ENCODE measurements around the gene PDE2A. TPM values are rescaled to one million over a fixed set of nuclear protein-coding genes. Genes with fewer than 3 reads are reported as not detected.

The PDE2A gene
- total and polyA plus RNA-seq, 8 donors, result 8.4 to 13.8 (median 11.2) TPM

GRCh38 chr11:72718101-72718501, 43.9 kb upstream of the PDE2A start:
- peaks cover 0 to 49% of the 10 kb centered on the region in 2 donors for H3K36me3 ChIP-seq
- ATAC-seq, result no peak
- TF ChIP-seq CTCF (IDR thresholded peaks at IDR 0.05), result no peak

GRCh38 chr11:72716788-72717435, 42.7 kb upstream of the PDE2A start:
- Histone ChIP-seq H3K4me1 (peaks cover 32 to 99% of the 10 kb centered on the region in 2 donors), H3K9me3 (no peaks in the 10 kb centered on the region), H3K27me3 (no peaks in the 10 kb centered on the region), H3K36me3 (peaks cover 0 to 60% of the 10 kb centered on the region in 2 donors), H3K27ac (peak overlapping the region in 1 of 2 donors; percentile 57), H3K4me3 (no peak overlapping the region)
- intact Hi-C loops (cut with DNase I), result no loop called here
- peak in 1 of 4 donors; percentile 54 for DNase-seq
- ATAC-seq, result no peak
- TF ChIP-seq CTCF (IDR thresholded peaks at IDR 0.05), result no peak

More at GRCh38 chr11:72718101-72718501, 43.9 kb upstream of the PDE2A start:
- peak overlapping the region; percentile 36 to 57 for H3K27ac ChIP-seq
- no peaks in the 10 kb centered on the region for H3K27me3 ChIP-seq
- peaks cover 38 to 95% of the 10 kb centered on the region in 2 donors for H3K4me1 ChIP-seq
- H3K4me3 ChIP-seq, result peak overlapping the region in 1 of 2 donors; percentile 65
- intact Hi-C loops (cut with DNase I), result no loop called here
- peak in 2 of 4 donors; percentile 70 to 81 for DNase-seq
- no peaks in the 10 kb centered on the region for H3K9me3 ChIP-seq

GRCh38 chr11:72716290-72716689, 42.1 kb upstream of the PDE2A start:
- H3K4me3 ChIP-seq, result no peak overlapping the region
- H3K4me1 ChIP-seq, result peaks cover 27 to 94% of the 10 kb centered on the region in 2 donors
- H3K27ac ChIP-seq, result no peak overlapping the region
- no peak for TF ChIP-seq CTCF (IDR thresholded peaks at IDR 0.05)
- no peaks in the 10 kb centered on the region for H3K9me3 ChIP-seq
- DNase-seq (peak in 1 of 4 donors; percentile 47), ATAC-seq (no peak)
- peaks cover 0 to 66% of the 10 kb centered on the region in 2 donors for H3K36me3 ChIP-seq
- H3K27me3 ChIP-seq, result no peaks in the 10 kb centered on the region
- intact Hi-C loops (cut with DNase I), result no loop called here

- no peak for ATAC-seq
- Histone ChIP-seq H3K4me1 (peaks cover 2 to 60% of the 10 kb centered on the region in 2 donors), H3K9me3 (no peaks in the 10 kb centered on the region), H3K4me3 (no peak overlapping the region), H3K27ac (peak overlapping the region; percentile 31 to 37), H3K36me3 (peaks cover 0 to 96% of the 10 kb centered on the region in 2 donors), H3K27me3 (no peaks in the 10 kb centered on the region)
- DNase-seq, result peak in 1 of 4 donors; percentile 60
- TF ChIP-seq CTCF (IDR thresholded peaks at IDR 0.05), result no peak
- intact Hi-C loops (cut with DNase I), result no loop called here
Measured at GRCh38 chr11:72712841-72713240, 38.6 kb upstream of the PDE2A start.

- ATAC-seq (peak; percentile 70), DNase-seq (peak in 3 of 4 donors; percentile 59 to 89 (median 87))
- peaks cover 2 to 54% of the 10 kb centered on the region in 2 donors for H3K4me1 ChIP-seq
- peak overlapping the region in 1 of 2 donors; percentile 31 for H3K27ac ChIP-seq
- TF ChIP-seq CTCF (IDR thresholded peaks at IDR 0.05), result no peak
- no peak overlapping the region for H3K4me3 ChIP-seq
- no peaks in the 10 kb centered on the region for H3K27me3 ChIP-seq
- no peaks in the 10 kb centered on the region for H3K9me3 ChIP-seq
- intact Hi-C loops (cut with DNase I), result no loop called here
- H3K36me3 ChIP-seq, result peaks cover 0 to 97% of the 10 kb centered on the region in 2 donors
Measured at GRCh38 chr11:72712168-72712751, 38.0 kb upstream of the PDE2A start.

All from left lung (tissue), 10 donors.